Measurements from ENCODE around the gene CFAP43. TPM values are rescaled to one million over a fixed set of nuclear protein-coding genes. Genes with fewer than 3 reads are reported as not detected.
A peak's percentile ranks its signal among the peaks of the same experiment; 100 is the strongest.

CFAP43 gene
- total and polyA plus RNA-seq, 4 donors = 0.10 to 0.33 (median 0.15) TPM

DNA sequence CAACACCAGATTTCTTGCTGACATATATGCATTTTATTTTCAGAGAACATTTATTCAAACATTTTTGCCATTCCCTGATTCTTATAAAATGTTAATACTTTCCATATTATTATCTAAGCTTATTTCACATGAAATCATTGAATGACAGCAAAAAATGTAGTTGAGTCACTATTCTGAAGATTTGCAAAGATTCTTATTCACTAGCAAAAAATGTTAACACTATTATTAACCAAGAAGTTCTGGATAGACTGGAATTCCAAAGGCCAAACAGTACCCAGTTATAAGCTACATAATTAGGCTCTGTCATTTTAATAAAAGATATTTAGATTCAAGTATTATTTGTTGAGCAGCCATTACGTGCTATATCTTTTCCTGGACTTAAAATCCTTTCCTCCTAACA lies 41.1 kb upstream of the CFAP43 start:
- no peaks in the 10 kb centered on the region for H3K27me3 ChIP-seq (ENCODE audit: control insufficient read depth in 4 of 4, insufficient read depth in 4 of 4, low read length in 3 of 4)
- no peak overlapping the region for H3K4me3 ChIP-seq (ENCODE audit: low read depth in 1 of 3, low read length in 3 of 3)
- H3K9ac ChIP-seq (ENCODE audit: low read depth in 1 of 2, low read length in 2 of 2) = no peak overlapping the region
- H3K4me1 ChIP-seq (ENCODE audit: control insufficient read depth in 4 of 4, insufficient read depth in 4 of 4, low read length in 3 of 4) = peaks cover 0 to 12% (median 6%) of the 10 kb centered on the region in 4 donors
- H3K27ac ChIP-seq (ENCODE audit: low read depth in 1 of 2, low read length in 2 of 2) = no peak overlapping the region
- no peaks in the 10 kb centered on the region for H3K9me3 ChIP-seq (ENCODE audit: control insufficient read depth in 4 of 4, low read length in 3 of 4)
- 88% methylated on average over 1 of the region's 1 CpG for WGBS
- TF ChIP-seq YY1 (IDR thresholded peaks at IDR 0.05) (no peak), HNF4A (conservative IDR thresholded peaks at IDR 0.05) (no peak), EGR1 (IDR thresholded peaks at IDR 0.05; ENCODE audit: low read depth in 2 of 2) (no peak), NR2F2 (IDR thresholded peaks at IDR 0.05) (no peak), FOXA1 (IDR thresholded peaks at IDR 0.05) (no peak), RAD21 (IDR thresholded peaks at IDR 0.05) (no peak), TAF1 (conservative IDR thresholded peaks at IDR 0.05) (no peak)
- TF ChIP-seq, protein P1, sequence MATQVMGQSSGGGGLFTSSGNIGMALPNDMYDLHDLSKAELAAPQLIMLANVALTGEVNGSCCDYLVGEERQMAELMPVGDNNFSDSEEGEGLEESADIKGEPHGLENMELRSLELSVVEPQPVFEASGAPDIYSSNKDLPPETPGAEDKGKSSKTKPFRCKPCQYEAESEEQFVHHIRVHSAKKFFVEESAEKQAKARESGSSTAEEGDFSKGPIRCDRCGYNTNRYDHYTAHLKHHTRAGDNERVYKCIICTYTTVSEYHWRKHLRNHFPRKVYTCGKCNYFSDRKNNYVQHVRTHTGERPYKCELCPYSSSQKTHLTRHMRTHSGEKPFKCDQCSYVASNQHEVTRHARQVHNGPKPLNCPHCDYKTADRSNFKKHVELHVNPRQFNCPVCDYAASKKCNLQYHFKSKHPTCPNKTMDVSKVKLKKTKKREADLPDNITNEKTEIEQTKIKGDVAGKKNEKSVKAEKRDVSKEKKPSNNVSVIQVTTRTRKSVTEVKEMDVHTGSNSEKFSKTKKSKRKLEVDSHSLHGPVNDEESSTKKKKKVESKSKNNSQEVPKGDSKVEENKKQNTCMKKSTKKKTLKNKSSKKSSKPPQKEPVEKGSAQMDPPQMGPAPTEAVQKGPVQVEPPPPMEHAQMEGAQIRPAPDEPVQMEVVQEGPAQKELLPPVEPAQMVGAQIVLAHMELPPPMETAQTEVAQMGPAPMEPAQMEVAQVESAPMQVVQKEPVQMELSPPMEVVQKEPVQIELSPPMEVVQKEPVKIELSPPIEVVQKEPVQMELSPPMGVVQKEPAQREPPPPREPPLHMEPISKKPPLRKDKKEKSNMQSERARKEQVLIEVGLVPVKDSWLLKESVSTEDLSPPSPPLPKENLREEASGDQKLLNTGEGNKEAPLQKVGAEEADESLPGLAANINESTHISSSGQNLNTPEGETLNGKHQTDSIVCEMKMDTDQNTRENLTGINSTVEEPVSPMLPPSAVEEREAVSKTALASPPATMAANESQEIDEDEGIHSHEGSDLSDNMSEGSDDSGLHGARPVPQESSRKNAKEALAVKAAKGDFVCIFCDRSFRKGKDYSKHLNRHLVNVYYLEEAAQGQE (IDR thresholded peaks at IDR 0.05) = no peak
- TF ChIP-seq, protein P2, sequence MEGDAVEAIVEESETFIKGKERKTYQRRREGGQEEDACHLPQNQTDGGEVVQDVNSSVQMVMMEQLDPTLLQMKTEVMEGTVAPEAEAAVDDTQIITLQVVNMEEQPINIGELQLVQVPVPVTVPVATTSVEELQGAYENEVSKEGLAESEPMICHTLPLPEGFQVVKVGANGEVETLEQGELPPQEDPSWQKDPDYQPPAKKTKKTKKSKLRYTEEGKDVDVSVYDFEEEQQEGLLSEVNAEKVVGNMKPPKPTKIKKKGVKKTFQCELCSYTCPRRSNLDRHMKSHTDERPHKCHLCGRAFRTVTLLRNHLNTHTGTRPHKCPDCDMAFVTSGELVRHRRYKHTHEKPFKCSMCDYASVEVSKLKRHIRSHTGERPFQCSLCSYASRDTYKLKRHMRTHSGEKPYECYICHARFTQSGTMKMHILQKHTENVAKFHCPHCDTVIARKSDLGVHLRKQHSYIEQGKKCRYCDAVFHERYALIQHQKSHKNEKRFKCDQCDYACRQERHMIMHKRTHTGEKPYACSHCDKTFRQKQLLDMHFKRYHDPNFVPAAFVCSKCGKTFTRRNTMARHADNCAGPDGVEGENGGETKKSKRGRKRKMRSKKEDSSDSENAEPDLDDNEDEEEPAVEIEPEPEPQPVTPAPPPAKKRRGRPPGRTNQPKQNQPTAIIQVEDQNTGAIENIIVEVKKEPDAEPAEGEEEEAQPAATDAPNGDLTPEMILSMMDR (IDR thresholded peaks at IDR 0.05; ENCODE audit: low read depth, low read length, missing input control) = no peak
- TF ChIP-seq, protein P3, sequence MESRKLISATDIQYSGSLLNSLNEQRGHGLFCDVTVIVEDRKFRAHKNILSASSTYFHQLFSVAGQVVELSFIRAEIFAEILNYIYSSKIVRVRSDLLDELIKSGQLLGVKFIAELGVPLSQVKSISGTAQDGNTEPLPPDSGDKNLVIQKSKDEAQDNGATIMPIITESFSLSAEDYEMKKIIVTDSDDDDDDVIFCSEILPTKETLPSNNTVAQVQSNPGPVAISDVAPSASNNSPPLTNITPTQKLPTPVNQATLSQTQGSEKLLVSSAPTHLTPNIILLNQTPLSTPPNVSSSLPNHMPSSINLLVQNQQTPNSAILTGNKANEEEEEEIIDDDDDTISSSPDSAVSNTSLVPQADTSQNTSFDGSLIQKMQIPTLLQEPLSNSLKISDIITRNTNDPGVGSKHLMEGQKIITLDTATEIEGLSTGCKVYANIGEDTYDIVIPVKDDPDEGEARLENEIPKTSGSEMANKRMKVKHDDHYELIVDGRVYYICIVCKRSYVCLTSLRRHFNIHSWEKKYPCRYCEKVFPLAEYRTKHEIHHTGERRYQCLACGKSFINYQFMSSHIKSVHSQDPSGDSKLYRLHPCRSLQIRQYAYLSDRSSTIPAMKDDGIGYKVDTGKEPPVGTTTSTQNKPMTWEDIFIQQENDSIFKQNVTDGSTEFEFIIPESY (IDR thresholded peaks at IDR 0.05) = no peak
- TF ChIP-seq, protein P4, sequence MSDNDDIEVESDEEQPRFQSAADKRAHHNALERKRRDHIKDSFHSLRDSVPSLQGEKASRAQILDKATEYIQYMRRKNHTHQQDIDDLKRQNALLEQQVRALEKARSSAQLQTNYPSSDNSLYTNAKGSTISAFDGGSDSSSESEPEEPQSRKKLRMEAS (IDR thresholded peaks at IDR 0.05) = no peak
- DNase-seq (ENCODE audit: low spot score) = no peak
- H3K36me3 ChIP-seq (ENCODE audit: control insufficient read depth in 4 of 4, insufficient read depth in 3 of 4, low read depth in 1 of 4, low read length in 3 of 4) = peaks cover 0 to 7% (median under 1%) of the 10 kb centered on the region in 4 donors

DNA sequence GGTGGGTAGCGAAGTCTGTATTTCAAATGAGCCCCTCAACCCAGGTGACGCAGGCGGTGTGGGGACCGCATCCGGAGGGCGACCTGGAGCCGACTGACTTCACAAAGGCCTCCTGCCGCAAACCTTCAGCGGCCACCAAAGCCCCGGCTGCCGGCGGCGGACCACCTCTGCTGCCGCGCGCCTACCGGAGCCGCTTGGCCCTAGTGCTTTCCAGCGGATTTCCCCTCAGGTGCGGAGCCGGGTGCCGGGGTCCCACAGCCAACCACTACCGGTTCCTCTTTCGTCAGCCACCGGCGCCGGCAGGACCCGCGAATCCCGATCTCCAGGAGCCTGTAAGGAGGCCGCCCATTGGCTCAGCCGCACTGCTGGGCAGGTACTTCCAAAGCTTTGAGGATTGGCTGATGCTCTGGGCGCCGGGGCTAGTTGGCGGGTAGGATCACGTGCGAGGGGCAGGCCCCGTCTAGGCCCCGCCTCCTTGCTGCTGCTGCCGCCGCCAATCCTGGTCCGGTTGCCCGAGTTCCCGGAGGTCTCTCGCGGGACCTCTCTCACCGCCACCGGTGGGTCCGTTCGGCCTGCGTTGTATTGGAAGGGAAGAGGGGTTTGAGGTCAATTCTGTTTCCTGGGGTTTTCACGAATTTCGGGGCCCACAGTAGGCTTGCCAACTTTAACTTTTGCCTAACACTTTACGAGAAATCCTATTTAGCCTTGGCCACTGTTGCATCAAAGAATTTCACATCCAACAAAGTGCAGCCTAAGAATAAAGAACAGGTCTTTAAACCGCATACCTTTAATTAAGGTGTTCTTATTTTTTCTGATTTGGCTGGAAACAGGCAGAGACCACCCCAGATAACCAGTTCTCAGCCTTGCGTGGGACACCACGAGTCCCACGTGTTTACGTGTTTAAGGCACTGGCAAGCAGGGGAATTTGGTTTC lies 36.8 kb upstream of the CFAP43 start, which contains the start of gene GSTO2:
GSTO2 (plus strand) TSS at position 472 of the 933 bp plus-strand sequence. CDS start 5,732 bp downstream, outside the sequence.
- Histone ChIP-seq H3K4me3 (ENCODE audit: low read depth in 1 of 3, low read length in 3 of 3) (peak within 1 kb of the TSS; percentile 67 to 76 (median 70)), H3K4me1 (ENCODE audit: control insufficient read depth in 4 of 4, insufficient read depth in 4 of 4, low read length in 3 of 4) (peaks cover 2 to 44% (median 26%) of the 10 kb centered on the region in 4 donors), H3K27me3 (ENCODE audit: control insufficient read depth in 4 of 4, insufficient read depth in 4 of 4, low read length in 3 of 4) (no peaks in the 10 kb centered on the region), H3K9me3 (ENCODE audit: control insufficient read depth in 4 of 4, low read length in 3 of 4) (no peaks in the 10 kb centered on the region), H3K27ac (ENCODE audit: low read depth in 1 of 2, low read length in 2 of 2) (peak within 1 kb of the TSS; percentile 67 to 71), H3K9ac (ENCODE audit: low read depth in 1 of 2, low read length in 2 of 2) (peak within 1 kb of the TSS; percentile 21 to 37), H3K36me3 (ENCODE audit: control insufficient read depth in 4 of 4, insufficient read depth in 3 of 4, low read depth in 1 of 4, low read length in 3 of 4) (peaks cover 17 to 39% (median 28%) of the 10 kb centered on the region in 4 donors)
- WGBS = 21% methylated on average over 59 of the region's 59 CpGs
- DNase-seq (ENCODE audit: low spot score) = peak; percentile 97
- TF ChIP-seq HNF4G (IDR thresholded peaks at IDR 0.05) (no peak), FOXA2 (IDR thresholded peaks at IDR 0.05) (no peak), RXRA (IDR thresholded peaks at IDR 0.05) (no peak), JUND (IDR thresholded peaks at IDR 0.05) (peak in 1 of 2 donors; percentile 21), EGR1 (IDR thresholded peaks at IDR 0.05; ENCODE audit: low read depth in 2 of 2) (no peak), GABPA (IDR thresholded peaks at IDR 0.05 in 1 of 2, conservative IDR thresholded peaks at IDR 0.05 in 1 of 2) (peak; percentile 46 to 83), FOXA1 (IDR thresholded peaks at IDR 0.05) (no peak), YY1 (IDR thresholded peaks at IDR 0.05) (no peak), TAF1 (conservative IDR thresholded peaks at IDR 0.05) (peak; percentile 1), RAD21 (IDR thresholded peaks at IDR 0.05) (peak in 1 of 2 donors; percentile 4)
- TF ChIP-seq, protein P2 (IDR thresholded peaks at IDR 0.05; ENCODE audit: low read depth, low read length, missing input control) = no peak
- TF ChIP-seq, protein P5, sequence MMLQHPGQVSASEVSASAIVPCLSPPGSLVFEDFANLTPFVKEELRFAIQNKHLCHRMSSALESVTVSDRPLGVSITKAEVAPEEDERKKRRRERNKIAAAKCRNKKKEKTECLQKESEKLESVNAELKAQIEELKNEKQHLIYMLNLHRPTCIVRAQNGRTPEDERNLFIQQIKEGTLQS (IDR thresholded peaks at IDR 0.05) = peak; percentile 59
- TF ChIP-seq, protein P3 (IDR thresholded peaks at IDR 0.05) = peak; percentile 98

Data from liver (tissue), 9 donors.